Measurements from ENCODE around the gene PIGM. TPM values are rescaled to one million over a fixed set of nuclear protein-coding genes. Genes with fewer than 3 reads are reported as not detected.

The PIGM gene
- total and polyA plus RNA-seq, 3 experiments from 2014 or later = 3.2 to 6.9 (median 6.5) TPM

Other genes starting within 250 kb of the PIGM start
- 1 to 10 TPM; 1.5 to 1.8 TPM for gene FCRL6, start 229.6 kb downstream of the PIGM start, total RNA-seq
- 129 TPM for gene FCRL6, start 229.6 kb downstream of the PIGM start, polyA plus RNA-seq
- 1 to 10 TPM; 3.2 to 4.0 TPM for gene SLAMF8, start 205.1 kb downstream of the PIGM start, total RNA-seq
- 7.3 TPM for gene SLAMF8, start 205.1 kb downstream of the PIGM start, polyA plus RNA-seq
- gene VSIG8, start 169.3 kb downstream of the PIGM start, total RNA-seq = not detected
- not detected for gene VSIG8, start 169.3 kb downstream of the PIGM start, polyA plus RNA-seq
- gene CFAP45, start 131.8 kb downstream of the PIGM start, total RNA-seq = 1 to 10 TPM in 1 of 2 experiments, under 1 TPM in 1; 0.75 to 1.2 TPM
- 0.18 TPM for gene CFAP45, start 131.8 kb downstream of the PIGM start, polyA plus RNA-seq
- 100 to 1,000 TPM; 566 to 578 TPM for gene TAGLN2, start 106.5 kb downstream of the PIGM start, total RNA-seq
- gene TAGLN2, start 106.5 kb downstream of the PIGM start, polyA plus RNA-seq = 811 TPM
- gene IGSF9, start 86.4 kb downstream of the PIGM start, total RNA-seq = under 1 TPM; 0.04 to 0.11 TPM
- not detected for gene IGSF9, start 86.4 kb downstream of the PIGM start, polyA plus RNA-seq
- gene SLAMF9, start 77.8 kb downstream of the PIGM start, total RNA-seq = not detected
- not detected for gene SLAMF9, start 77.8 kb downstream of the PIGM start, polyA plus RNA-seq
- gene KCNJ10, start 38.2 kb upstream of the PIGM start, total RNA-seq = under 1 TPM in 1 of 2 experiments, not detected in 1; 0.13 TPM
- not detected for gene KCNJ10, start 38.2 kb upstream of the PIGM start, polyA plus RNA-seq
- under 1 TPM in 1 of 2 experiments, not detected in 1; 0.04 TPM for gene KCNJ9, start 49.5 kb upstream of the PIGM start, total RNA-seq
- gene KCNJ9, start 49.5 kb upstream of the PIGM start, polyA plus RNA-seq = not detected
- gene IGSF8, start 66.6 kb upstream of the PIGM start, total RNA-seq = 10 to 100 TPM; 39.5 to 42.7 TPM
- gene IGSF8, start 66.6 kb upstream of the PIGM start, polyA plus RNA-seq = 59.2 TPM
- not detected for gene ATP1A2, start 83.8 kb upstream of the PIGM start, total RNA-seq
- gene ATP1A2, start 83.8 kb upstream of the PIGM start, polyA plus RNA-seq = not detected
- gene ATP1A4, start 119.6 kb upstream of the PIGM start, total RNA-seq = not detected
- not detected for gene ATP1A4, start 119.6 kb upstream of the PIGM start, polyA plus RNA-seq
- gene CASQ1, start 158.6 kb upstream of the PIGM start, total RNA-seq = not detected
- not detected for gene CASQ1, start 158.6 kb upstream of the PIGM start, polyA plus RNA-seq
- gene PEA15, start 173.4 kb upstream of the PIGM start, total RNA-seq = 10 to 100 TPM; 77.4 to 81.4 TPM
- gene PEA15, start 173.4 kb upstream of the PIGM start, polyA plus RNA-seq = 9.1 TPM
- gene DCAF8, start 230.6 kb upstream of the PIGM start, total RNA-seq = 10 to 100 TPM; 95.6 to 97.0 TPM
- 54.2 TPM for gene DCAF8, start 230.6 kb upstream of the PIGM start, polyA plus RNA-seq

All from CD8-positive, alpha-beta memory T cell (primary cell).